GM21423 (cell line): Measurements from ENCODE around the gene FANCI.

Experiments used
- ATAC-seq: cut with Tn5 transposase; IDR thresholded peaks from one replicate; pipeline ENCODE4 v1.9.1; 2021; ENCODE audit warnings: mild to moderate bottlenecking, moderate library complexity; ENCODE audit not compliant: unreplicated experiment

The FANCI gene

GRCh38 chr15:89330881-89331595 is 87.3 kb downstream of the FANCI start:
- no peak for ATAC-seq

- no peak for ATAC-seq
These were observed 88.7 kb downstream of the FANCI start for GRCh38 chr15:89332446-89332845.

DNA sequence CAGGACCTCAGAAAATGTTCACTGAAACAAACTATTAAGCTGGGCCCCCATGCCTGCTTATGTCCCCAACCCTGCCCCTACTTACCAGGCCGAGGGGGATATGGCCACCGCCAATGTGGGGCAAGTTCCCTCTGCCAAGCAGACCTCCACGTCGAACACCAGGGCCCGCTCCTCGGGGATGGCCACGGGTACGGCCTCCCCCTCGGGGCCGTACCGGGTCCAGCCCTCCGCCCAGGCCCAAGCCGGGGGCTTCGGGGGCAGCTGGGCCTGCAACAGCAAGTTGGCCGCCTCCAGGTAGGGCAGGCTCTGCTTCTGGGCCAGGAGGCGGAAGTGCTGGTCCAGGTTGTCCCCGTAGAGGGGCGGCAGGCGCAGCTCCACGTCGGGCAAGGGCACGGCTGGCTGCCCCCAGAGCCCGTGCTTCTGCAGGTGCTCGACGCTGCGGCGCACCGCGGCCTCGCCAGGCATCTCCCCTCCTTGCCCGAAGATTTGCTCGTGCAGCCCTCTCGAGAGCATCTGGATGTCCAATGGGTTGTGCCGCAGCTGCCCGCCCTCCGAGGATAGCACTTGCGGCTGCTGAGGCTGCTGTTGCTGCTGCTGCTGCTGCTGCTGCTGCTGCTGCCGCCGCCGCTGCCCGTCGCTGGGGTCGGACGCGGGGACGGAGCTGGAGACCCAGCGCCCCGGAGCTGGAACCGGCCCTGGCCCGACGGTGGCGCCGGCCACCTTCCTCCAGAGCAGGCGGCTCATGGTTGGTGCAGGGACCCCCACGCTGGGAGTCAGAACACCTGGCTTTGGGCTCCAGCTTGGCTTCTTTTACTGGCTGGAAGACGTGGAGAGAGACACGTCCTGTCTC is 89.5 kb downstream of the FANCI start:
- ATAC-seq = no peak

- ATAC-seq = no peak
These were observed 90.3 kb downstream of the FANCI start for GRCh38 chr15:89333959-89334509.

- peak; percentile 90 for ATAC-seq
These were observed 90.9 kb downstream of the FANCI start, which contains the start of gene POLG for GRCh38 chr15:89334510-89335297. POLG (minus strand) TSS chr15:89334824; CDS start chr15:89333754, 1,070 bp downstream.

DNA sequence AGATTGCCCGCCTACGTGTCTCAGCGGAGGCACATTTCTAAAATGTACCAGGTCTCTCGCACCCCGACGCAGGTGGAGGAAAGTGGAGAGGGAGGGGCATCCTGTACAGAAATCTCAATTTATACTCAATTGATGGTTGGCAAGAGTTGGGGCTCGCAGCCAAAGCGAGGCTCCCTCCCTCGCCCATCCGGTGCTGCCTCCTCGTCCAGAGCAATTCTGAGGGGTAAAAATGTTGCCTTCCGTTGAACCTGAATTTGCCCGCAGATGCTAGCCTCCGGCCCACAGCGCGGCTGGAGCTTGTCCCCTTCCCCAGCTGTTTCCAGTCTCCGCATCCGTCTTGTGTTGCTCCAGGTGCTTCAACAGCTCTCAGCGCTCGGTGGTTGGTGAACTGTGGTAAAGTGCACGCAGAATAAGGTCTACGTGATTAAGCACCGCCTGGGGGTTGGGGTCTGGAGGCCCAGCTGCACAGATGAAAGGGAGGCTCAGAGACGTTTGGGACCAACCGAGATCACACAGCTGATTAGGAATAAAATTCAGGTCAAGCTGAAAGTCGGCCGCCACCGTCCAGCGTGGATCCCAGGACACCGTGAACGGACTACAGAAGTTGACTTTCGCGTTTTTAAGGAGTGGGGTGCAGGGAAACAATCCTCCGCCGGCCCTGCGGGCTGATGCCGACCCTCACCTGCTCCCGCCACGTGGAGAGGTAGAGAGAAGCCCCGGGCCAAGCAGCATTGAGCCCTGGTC is 91.7 kb downstream of the FANCI start:
- ATAC-seq = no peak

DNA sequence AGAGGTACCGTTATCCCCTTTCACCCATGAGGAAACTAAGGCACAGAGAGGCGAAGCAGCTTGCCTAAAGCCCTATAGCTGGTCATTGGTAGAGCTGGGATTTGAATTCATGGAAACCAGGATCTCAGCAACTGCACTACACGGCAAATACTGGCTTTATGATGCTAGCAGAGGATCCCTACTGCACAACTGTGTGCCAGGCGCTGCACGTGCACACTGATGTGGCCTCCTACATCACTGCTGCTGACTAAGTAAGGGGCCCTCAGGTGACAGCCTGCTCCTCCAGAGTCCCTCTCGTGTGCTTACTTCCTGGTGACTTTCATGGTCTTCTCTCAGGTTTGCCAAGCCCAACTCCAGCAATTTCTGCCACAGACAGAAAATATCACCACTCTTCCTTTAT is 94.3 kb downstream of the FANCI start:
- ATAC-seq = no peak

DNA sequence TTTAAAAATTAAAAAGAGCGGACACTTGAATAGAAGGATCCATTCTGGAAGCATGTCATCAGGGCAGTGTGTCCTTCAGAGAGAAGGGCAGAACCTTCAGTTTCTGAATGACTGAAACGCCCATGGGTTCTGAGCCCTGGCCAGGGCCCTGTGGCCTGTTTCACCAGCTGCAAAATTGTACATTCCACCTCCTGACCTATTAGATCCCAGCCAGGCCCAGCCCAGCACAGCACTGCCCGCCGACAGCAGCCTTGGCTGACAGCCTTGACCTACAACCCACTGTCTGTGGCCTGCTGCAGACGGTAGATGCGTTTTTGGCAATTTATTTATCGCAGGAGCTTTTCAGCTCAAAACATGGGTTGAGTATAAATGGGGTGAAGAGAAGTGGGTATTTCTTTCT is 96.8 kb downstream of the FANCI start:
- ATAC-seq = no peak

DNA sequence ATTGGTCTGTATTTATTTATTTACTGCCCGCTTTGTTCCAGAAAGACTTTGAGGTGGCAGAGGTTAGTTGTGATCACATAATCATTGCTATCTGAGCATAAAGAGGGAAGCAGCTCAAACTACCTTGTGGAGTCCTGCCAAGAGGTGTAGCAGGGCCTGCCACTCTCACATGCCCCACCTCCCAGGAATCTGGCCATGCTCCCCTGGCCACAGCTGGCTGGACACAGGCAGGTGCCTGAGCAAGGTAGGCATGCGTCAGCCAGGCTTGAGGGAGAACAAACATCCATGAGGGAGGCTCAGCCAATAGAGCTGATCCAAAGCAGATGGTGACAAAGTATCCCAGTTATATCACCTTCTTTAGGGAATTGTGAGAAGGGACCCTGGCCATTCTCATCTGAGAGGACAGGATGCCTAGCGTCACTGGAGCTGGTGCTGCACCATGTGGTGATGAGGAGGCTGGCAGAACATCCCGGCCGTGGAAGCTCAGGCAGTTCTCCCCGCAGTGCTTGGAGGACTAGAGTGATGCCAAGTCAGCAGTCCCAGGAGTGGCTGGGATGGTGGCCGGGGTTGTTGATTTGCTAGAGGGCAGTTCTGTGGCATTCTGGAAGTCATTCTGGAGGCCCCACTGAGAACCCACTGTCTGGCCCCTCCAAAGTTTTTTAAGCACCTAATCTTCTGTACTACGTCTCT is 97.7 kb downstream of the FANCI start:
- ATAC-seq = no peak

DNA sequence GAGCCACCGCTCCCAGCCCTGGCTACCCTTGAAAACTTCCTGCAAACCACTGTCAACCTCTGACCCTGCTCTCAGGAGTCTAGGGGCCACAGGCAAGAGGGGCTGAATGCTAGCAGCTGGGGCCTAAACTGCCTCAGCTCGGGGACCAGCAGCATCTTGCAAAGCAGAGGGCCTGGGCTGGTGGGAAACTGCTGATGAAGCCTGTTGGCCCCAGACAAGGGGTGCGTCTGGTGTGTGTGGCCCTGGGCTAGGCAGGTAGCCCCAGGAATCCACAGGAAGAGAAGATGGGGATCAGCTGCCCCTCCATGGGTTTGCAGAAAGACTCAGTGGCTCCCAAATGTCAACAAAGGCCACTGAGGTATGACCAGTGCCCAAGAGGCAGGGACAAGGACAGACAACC is 99.1 kb downstream of the FANCI start:
- ATAC-seq = no peak

GRCh38 chr15:89345248-89345647 is 101.5 kb downstream of the FANCI start:
- ATAC-seq = no peak

DNA sequence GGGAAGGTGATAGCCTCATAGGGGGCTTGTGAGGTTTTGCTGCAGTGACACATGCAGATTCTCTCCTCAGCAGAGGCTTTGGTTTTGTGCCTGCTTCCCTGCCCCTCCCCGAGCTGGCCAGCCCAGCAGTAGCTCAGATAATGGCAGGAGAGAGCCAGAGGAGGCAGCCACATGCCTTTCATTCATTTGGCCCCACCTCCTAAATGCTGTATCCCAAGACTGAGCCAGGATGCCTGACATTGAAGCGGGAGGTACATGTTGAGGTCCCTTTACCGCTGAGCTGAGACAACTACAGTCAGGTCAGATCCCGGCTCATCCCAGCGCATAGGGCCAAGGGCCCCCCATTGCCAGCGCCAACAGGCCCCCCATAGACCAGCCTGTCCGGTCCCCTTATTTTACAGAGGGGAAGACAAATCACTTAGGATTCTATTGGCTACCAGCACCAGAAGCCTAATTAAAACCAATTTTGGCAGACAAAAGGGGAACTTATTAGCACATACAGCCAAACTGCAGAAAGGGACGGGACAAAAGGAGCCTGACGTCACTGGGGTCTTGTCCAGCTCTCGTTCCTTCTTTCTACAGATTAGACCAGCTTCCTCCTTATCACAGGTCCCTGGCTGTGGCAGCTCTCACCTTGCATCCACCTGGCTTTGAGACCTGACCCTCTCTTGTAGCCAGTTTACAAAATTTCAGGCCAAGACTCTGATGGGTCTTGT is 102.9 kb downstream of the FANCI start:
- no peak for ATAC-seq

- no peak for ATAC-seq
These were observed 105.4 kb downstream of the FANCI start for GRCh38 chr15:89349206-89349558.

GRCh38 chr15:89352476-89352875 is 108.7 kb downstream of the FANCI start:
- ATAC-seq = no peak

DNA sequence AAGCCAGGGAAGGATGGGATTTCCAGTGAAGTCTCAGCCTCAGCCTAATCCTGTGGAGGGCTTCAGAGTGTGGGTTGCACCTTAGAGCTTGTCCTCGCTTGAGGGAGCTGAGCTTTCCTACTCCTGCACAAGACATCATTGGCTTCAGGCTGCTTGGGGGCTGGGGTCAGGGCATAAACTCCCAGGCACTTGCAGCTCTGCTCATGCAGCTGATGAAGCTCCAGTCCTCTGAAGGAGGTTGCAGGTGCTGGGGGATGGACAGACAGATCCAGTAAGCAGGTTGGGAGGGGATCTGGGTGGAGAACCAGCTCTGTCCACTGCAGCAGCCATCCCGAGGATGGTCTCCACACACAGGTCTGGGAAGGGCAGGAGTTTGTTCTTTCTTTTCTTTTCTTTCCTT is 110.2 kb downstream of the FANCI start:
- ATAC-seq = no peak

- no peak for ATAC-seq
These were observed 113.0 kb downstream of the FANCI start for GRCh38 chr15:89356634-89357298.

GRCh38 chr15:89358435-89358754 is 114.6 kb downstream of the FANCI start:
- ATAC-seq = peak; percentile 7

DNA sequence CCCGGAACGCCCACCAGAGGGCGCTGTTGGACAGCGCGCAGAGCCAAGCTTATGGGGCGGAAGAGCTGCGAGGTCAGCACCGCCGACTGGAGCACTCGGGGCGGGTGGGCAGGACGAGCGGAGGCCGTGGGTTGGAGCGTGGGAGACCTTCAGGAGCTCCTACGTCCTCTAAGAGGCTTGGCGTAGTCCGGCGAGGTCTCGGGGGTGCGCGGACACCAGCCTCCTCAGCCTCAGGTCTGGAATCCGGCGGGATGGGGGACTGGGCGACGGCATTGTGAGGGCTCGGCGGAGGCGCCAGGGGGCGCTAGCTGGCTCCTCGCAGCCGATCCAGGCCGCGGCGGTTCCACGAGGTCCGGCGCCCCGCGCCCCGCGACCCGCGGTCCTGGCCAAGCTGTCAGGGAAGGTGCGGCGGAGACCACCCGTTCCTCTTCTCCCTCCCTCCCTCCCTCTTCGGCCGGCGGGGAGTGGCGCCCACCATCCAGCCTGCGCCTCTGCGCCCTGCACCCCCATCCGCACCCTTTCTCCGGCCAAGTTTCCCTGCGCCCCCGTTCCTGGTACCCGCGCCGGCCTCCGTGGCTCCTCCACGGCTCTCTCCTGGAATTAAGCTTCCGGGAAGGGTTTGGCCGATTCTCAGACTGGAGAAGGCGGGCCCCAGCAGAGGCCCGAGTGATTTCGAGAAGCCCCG is 115.1 kb downstream of the FANCI start:
- peak; percentile 89 for ATAC-seq
